ENCODE data around the gene GSG1L. TPM values are rescaled to one million over a fixed set of nuclear protein-coding genes. Genes with fewer than 3 reads are reported as not detected.

Gene GSG1L
- not detected for total RNA-seq

GRCh38 chr16:28063591-28064061, at the start of gene GSG1L:
GSG1L (minus strand) TSS chr16:28063714; CDS start chr16:28063424, 290 bp downstream.
- TF ChIP-seq CTCF (IDR thresholded peaks at IDR 0.05), result no peak
- DNase-seq (ENCODE audit: low spot score), result no peak
- no peak for ATAC-seq (ENCODE audit: low FRiP score)

GRCh38 chr16:28112908-28113307, 49.4 kb upstream of the GSG1L start:
- no peak for TF ChIP-seq CTCF (IDR thresholded peaks at IDR 0.05)
- DNase-seq (ENCODE audit: low spot score) (no peak), ATAC-seq (ENCODE audit: low FRiP score) (no peak)

- no peak for ATAC-seq (ENCODE audit: low FRiP score)
- no peak for DNase-seq (ENCODE audit: low spot score)
- TF ChIP-seq CTCF (IDR thresholded peaks at IDR 0.05), result no peak
Measured at GRCh38 chr16:28110977-28111376, 47.5 kb upstream of the GSG1L start.

- DNase-seq (ENCODE audit: low spot score) (no peak), ATAC-seq (ENCODE audit: low FRiP score) (no peak)
- no peak for TF ChIP-seq CTCF (IDR thresholded peaks at IDR 0.05)
Measured at GRCh38 chr16:28110479-28110878, 47.0 kb upstream of the GSG1L start.

GRCh38 chr16:28110074-28110473, 46.6 kb upstream of the GSG1L start:
- DNase-seq (ENCODE audit: low spot score), result no peak
- peak; percentile 25 for ATAC-seq (ENCODE audit: low FRiP score)
- TF ChIP-seq CTCF (IDR thresholded peaks at IDR 0.05), result no peak

- no peak for TF ChIP-seq CTCF (IDR thresholded peaks at IDR 0.05)
- no peak for DNase-seq (ENCODE audit: low spot score)
- ATAC-seq (ENCODE audit: low FRiP score), result no peak
Measured at GRCh38 chr16:28108590-28109247, 45.2 kb upstream of the GSG1L start.

- ATAC-seq (ENCODE audit: low FRiP score) (no peak), DNase-seq (ENCODE audit: low spot score) (no peak)
- TF ChIP-seq CTCF (IDR thresholded peaks at IDR 0.05), result no peak
Measured at GRCh38 chr16:28107232-28107631, 43.7 kb upstream of the GSG1L start.

Measured in omental fat pad (tissue), 4 donors.